ENCODE data around the gene ABCC5.
"Not testable (repeated sequence)": the region's sequence is repeated elsewhere in the genome, so short reads cannot be mapped to it uniquely, and the experiment has no call there.

Gene ABCC5

DNA sequence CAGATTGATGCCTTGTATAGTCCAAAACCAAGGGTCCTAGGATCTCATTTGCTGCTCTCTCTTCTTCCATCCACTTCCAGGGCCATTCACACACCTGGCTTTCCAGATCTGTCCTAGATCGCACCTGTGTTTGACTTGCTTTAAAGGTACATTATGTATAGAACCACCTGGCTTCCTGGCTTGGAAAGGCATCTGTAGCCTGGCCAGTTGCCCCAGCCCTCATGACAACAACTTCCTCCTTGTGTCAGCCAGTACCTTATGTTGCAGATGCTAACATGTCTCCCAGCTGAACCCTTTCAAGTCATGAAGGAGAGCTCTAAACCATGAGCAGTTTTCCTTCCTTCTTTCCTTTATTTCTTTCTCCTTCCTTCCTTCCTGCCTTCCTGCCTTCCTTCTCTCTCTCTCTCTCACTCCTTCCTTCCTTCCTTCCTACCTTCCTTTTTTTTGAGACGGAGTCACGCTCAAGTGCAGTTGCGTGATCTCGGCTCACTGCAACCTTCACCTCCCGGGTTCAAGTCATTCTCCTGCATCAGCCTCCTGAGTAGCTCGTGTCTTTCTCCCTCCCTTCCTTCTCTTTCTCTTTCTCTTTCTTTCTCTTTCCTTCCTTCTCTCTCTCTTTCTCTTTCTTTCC is 32.6 kb upstream of the ABCC5 start:
- H3K27ac ChIP-seq: no peak overlapping the region
- no peak for DNase-seq (ENCODE audit: low spot score)
- ChIA-PET POLR2A (ENCODE audit: low non-redundant PET) (no interaction called here), CTCF (no interaction called here)
- TF ChIP-seq, protein P1, sequence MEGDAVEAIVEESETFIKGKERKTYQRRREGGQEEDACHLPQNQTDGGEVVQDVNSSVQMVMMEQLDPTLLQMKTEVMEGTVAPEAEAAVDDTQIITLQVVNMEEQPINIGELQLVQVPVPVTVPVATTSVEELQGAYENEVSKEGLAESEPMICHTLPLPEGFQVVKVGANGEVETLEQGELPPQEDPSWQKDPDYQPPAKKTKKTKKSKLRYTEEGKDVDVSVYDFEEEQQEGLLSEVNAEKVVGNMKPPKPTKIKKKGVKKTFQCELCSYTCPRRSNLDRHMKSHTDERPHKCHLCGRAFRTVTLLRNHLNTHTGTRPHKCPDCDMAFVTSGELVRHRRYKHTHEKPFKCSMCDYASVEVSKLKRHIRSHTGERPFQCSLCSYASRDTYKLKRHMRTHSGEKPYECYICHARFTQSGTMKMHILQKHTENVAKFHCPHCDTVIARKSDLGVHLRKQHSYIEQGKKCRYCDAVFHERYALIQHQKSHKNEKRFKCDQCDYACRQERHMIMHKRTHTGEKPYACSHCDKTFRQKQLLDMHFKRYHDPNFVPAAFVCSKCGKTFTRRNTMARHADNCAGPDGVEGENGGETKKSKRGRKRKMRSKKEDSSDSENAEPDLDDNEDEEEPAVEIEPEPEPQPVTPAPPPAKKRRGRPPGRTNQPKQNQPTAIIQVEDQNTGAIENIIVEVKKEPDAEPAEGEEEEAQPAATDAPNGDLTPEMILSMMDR (conservative IDR thresholded peaks at IDR 0.05; ENCODE audit: low read depth): no peak

DNA sequence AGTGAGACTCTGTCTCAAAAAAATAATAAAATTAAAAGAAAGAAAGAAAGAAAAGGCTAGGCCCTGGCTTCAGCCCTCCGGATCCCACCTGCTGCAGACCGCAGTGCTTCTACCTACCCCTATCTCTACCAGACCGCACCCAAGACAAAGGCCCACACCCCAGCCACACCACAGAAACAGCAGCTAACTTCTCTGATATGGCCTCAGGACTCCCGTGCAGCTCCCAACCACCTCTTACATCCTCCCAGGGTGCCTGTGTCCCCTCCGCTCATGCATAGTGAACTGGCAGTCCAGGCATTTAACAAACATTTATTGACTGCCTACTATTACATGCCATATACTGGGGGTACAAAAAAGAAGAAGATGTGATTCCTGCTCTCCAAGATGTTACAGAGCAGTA is 28.3 kb upstream of the ABCC5 start:
- TF ChIP-seq, protein P1 (conservative IDR thresholded peaks at IDR 0.05; ENCODE audit: low read depth): no peak
- ChIA-PET POLR2A (ENCODE audit: low non-redundant PET) (no interaction called here), CTCF (interaction anchor here (0.5 to 0.6 kb wide), 2 partner anchors 79 to 83 kb away, joined by 3 read pairs; no protein-coding TSS in a partner anchor)
- DNase-seq (ENCODE audit: low spot score): no peak
- no peak overlapping the region for H3K27ac ChIP-seq

DNA sequence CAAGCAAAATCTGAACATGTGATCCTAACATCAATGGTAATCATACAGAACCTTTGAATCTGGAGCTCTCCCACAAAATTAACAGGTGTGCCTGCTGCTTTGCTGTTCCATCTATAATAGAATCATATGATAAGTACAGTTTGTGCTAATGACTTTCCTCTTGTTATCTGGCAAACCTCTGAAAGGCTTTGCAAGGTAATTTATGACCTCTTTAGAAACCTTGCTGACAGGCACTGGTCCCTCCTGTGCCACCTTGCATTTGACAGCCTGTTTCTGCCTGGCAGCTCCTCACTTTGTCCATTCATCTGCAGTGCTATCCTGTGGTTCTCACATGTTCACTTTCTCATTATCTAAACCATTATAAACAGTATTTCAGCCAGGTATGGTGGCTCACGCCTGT is 24.9 kb upstream of the ABCC5 start:
- TF ChIP-seq, protein P1 (conservative IDR thresholded peaks at IDR 0.05; ENCODE audit: low read depth): no peak

DNA sequence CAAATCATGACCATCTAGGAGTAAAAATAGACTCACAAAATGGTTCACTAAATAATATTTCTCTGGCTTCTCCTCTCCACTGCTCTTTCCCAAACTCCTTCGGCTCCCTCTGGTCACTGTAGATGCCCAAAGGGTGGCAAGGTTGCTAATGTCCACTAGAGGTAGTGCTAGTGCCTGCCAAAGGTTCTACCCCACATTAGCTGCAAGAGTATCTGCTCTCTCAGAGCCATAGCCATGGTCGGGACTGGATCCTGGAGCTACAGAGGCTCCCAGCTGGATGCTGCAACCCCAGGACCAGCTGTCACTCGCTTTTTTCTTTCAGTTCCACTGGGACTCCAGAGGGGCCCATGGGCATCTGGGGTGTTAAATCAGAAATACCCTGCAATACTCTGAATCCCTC is 22.3 kb upstream of the ABCC5 start:
- ChIA-PET CTCF (no interaction called here), POLR2A (ENCODE audit: low non-redundant PET) (no interaction called here)
- no peak for DNase-seq (ENCODE audit: low spot score)
- peak overlapping the region; percentile 38; the same call in 1 of the 2 replicates for H3K27ac ChIP-seq
- TF ChIP-seq, protein P1 (conservative IDR thresholded peaks at IDR 0.05; ENCODE audit: low read depth): no peak

More for the DNA sequence above, 24.9 kb upstream of the ABCC5 start:
- ChIA-PET CTCF (no interaction called here), POLR2A (ENCODE audit: low non-redundant PET) (interaction anchor here (0.6 kb wide), 1 partner anchor 174 kb away, joined by 3 read pairs; no protein-coding TSS in a partner anchor)
- no peak for DNase-seq (ENCODE audit: low spot score)
- H3K27ac ChIP-seq: no peak overlapping the region

DNA sequence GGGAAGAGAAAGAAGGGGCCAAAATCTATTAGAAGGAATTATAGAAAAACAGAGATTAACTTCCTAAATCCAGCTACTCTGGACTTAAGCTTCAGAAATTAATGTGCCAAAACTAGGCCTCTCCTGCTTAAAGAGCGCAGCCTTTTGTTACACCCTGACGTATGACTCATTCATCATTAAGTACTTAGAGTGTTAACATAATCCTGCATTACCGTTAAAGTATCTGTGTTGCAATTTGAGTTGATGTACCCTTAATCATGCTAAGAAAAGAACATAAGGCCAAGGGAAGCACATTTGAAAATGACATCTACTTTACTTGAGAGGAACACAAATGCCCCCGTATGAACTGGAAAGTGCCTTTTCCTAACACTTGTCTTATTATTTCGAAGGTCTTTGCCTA is 21.7 kb upstream of the ABCC5 start:
- POLR2A ChIA-PET (ENCODE audit: low non-redundant PET): no interaction called here
- CTCF ChIA-PET: interaction anchor here (0.6 kb wide), 1 partner anchor 95 kb away, joined by 5 read pairs; no protein-coding TSS in a partner anchor
- DNase-seq (ENCODE audit: low spot score): peak; percentile 63
- TF ChIP-seq, protein P1 (conservative IDR thresholded peaks at IDR 0.05; ENCODE audit: low read depth): no peak
- H3K27ac ChIP-seq: no peak overlapping the region

DNA sequence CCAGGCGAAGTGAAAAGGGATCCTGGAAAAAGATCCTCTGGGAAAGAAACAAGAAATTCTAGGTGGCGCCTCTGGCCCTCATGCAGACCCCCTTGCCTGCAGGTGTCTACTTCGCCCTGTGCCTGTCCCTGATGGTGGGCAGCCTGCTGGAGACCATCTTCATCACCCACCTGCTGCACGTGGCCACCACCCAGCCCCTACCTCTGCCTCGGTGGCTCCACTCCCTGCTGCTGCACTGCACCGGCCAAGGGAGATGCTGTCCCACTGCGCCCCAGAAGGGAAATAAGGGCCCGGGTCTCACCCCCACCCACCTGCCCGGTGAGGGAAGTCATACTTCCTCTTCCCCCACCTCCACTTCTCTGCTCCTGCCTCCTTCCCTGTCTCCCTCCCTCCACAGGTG is 20.6 kb upstream of the ABCC5 start:
- H3K27ac ChIP-seq; POLR2A ChIA-PET (ENCODE audit: low non-redundant PET); CTCF ChIA-PET; DNase-seq (ENCODE audit: low spot score): not testable (repeated sequence)

DNA sequence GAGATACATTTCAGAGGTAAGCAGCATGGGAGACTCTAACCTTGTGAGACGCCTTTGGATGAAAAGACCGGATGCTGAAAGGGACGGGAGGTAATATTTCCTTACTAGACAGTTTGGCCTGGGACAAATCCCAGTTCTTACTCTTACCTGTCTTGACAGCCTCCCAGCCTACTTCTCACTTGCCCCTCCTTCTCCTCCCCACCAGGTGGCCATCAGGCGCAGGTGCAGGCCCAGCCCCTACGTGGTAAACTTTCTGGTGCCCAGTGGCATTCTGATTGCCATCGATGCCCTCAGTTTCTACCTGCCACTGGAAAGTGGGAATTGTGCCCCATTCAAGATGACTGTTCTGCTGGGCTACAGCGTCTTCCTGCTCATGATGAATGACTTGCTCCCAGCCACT is 20.1 kb upstream of the ABCC5 start:
- no peak for DNase-seq (ENCODE audit: low spot score)
- POLR2A ChIA-PET (ENCODE audit: low non-redundant PET): no interaction called here

More for the DNA sequence above, 20.1 kb upstream of the ABCC5 start:
- H3K27ac ChIP-seq: no peak overlapping the region
- TF ChIP-seq, protein P1 (conservative IDR thresholded peaks at IDR 0.05; ENCODE audit: low read depth): no peak
- CTCF ChIA-PET: no interaction called here

Measured in RWPE1 (cell line).